H9 (cell line): ENCODE measurements around the gene AMN. TPM values are rescaled to one million over a fixed set of nuclear protein-coding genes. Genes with fewer than 3 reads are reported as not detected.

Experiments used
- DNase-seq: peaks from one replicate; pipeline ENCODE4 v3.0.0-alpha.2; 2017
- H2AFZ ChIP-seq: one replicate; pipeline ENCODE4 v1.6.1; 2013; ENCODE audit warnings: mild to moderate bottlenecking, low read length, control low read depth, moderate library complexity
- H2AK5ac ChIP-seq: 2 replicates; pipeline ENCODE4 v1.6.1; 2013; ENCODE audit warnings: low read length, control low read depth, mixed read lengths; ENCODE audit not compliant: insufficient read length
- H2BK120ac ChIP-seq: one replicate; pipeline ENCODE4 v1.6.1; 2013; ENCODE audit warnings: low read depth, mild to moderate bottlenecking, low read length, control low read depth, inconsistent platforms; ENCODE audit not compliant: poor library complexity, severe bottlenecking
- H2BK12ac ChIP-seq: 2 replicates; pipeline ENCODE4 v1.6.1; 2013; ENCODE audit warnings: low read length, control low read depth, mixed read lengths, low read depth; ENCODE audit not compliant: insufficient read length
- H2BK15ac ChIP-seq: 2 replicates; pipeline ENCODE4 v1.6.1; 2013; ENCODE audit warnings: low read depth, low read length, control low read depth
- H2BK20ac ChIP-seq: one replicate; pipeline ENCODE4 v1.6.1; 2013; ENCODE audit warnings: low read depth, mild to moderate bottlenecking, low read length, control low read depth, inconsistent platforms; ENCODE audit not compliant: poor library complexity, severe bottlenecking
- H2BK5ac ChIP-seq: 2 replicates; pipeline ENCODE4 v1.6.1; 2013; ENCODE audit warnings: low read length, control low read depth, mixed read lengths; ENCODE audit not compliant: insufficient read length
- H3K14ac ChIP-seq: 2 replicates; pipeline ENCODE4 v1.6.1; 2013; ENCODE audit warnings: low read length, control low read depth; ENCODE audit not compliant: insufficient read depth
- H3K18ac ChIP-seq: 2 replicates; pipeline ENCODE4 v1.6.1; 2013; ENCODE audit warnings: low read depth, mild to moderate bottlenecking, mixed read lengths, low read length, control low read depth; ENCODE audit not compliant: insufficient read length
- H3K23ac ChIP-seq: 2 replicates; pipeline ENCODE4 v1.6.1; 2013; ENCODE audit warnings: low read length, control low read depth, mixed read lengths, low read depth; ENCODE audit not compliant: insufficient read length
- H3K23me2 ChIP-seq: 2 replicates; pipeline ENCODE4 v1.6.1; 2013; ENCODE audit warnings: low read depth, mild to moderate bottlenecking, mixed read lengths, low read length, control low read depth; ENCODE audit not compliant: insufficient read length, poor library complexity, severe bottlenecking
- H3K27ac ChIP-seq: 2 replicates; pipeline ENCODE4 v1.5.1; 2013; ENCODE audit warnings: low read length, control low read depth, mixed read lengths, low read depth; ENCODE audit not compliant: insufficient read length
- H3K27me3 ChIP-seq: 2 replicates; pipeline ENCODE4 v1.6.1; 2013; ENCODE audit warnings: low read length, control low read depth, inconsistent platforms; ENCODE audit not compliant: insufficient read depth
- H3K4ac ChIP-seq: 2 replicates; pipeline ENCODE4 v1.6.1; 2013; ENCODE audit warnings: low read depth, mild to moderate bottlenecking, control low read depth, inconsistent platforms, low read length, moderate library complexity
- H3K4me1 ChIP-seq: 2 replicates; pipeline ENCODE4 v1.6.1; 2013; ENCODE audit warnings: low read length, control low read depth, inconsistent platforms; ENCODE audit not compliant: insufficient read depth
- H3K4me2 ChIP-seq: 2 replicates; pipeline ENCODE4 v1.6.1; 2013; ENCODE audit warnings: low read length, control low read depth, mixed read lengths; ENCODE audit not compliant: insufficient read length, insufficient read depth
- H3K56ac ChIP-seq: 2 replicates; pipeline ENCODE4 v1.6.1; 2013; ENCODE audit warnings: low read depth, mild to moderate bottlenecking, mixed read lengths, low read length, control low read depth; ENCODE audit not compliant: insufficient read length
- H3K79me1 ChIP-seq: 2 replicates; pipeline ENCODE4 v1.6.1; 2013; ENCODE audit warnings: low read depth, mild to moderate bottlenecking, moderate library complexity, low read length, control low read depth, inconsistent platforms; ENCODE audit not compliant: insufficient read depth, poor library complexity, severe bottlenecking
- H3K79me2 ChIP-seq: 2 replicates; pipeline ENCODE4 v1.6.1; 2013; ENCODE audit warnings: low read length, control low read depth, inconsistent platforms; ENCODE audit not compliant: insufficient read depth
- H3K9ac ChIP-seq: 2 replicates; pipeline ENCODE4 v1.6.1; 2013; ENCODE audit warnings: low read length, control low read depth, mixed read lengths; ENCODE audit not compliant: insufficient read length; ENCODE audit errors: extremely low read depth
- H3K9me3 ChIP-seq: one replicate; pipeline ENCODE4 v1.6.1; 2013; ENCODE audit warnings: low read depth, low read length, inconsistent platforms; ENCODE audit not compliant: control insufficient read depth
- H3T11ph ChIP-seq: one replicate; pipeline ENCODE4 v1.6.1; 2013; ENCODE audit warnings: mild to moderate bottlenecking, low read length, control low read depth, inconsistent platforms
- H4K20me1 ChIP-seq: one replicate; pipeline ENCODE4 v1.6.1; 2013; ENCODE audit not compliant: control insufficient read depth, insufficient read length, insufficient read depth
- H4K5ac ChIP-seq: 2 replicates; pipeline ENCODE4 v1.6.1; 2013; ENCODE audit warnings: low read depth, mild to moderate bottlenecking, mixed read lengths, low read length, control low read depth; ENCODE audit not compliant: insufficient read length
- H4K8ac ChIP-seq: replicated peaks from 2 replicates; pipeline ENCODE4 v1.6.1; 2013; ENCODE audit warnings: low read length, control low read depth, mixed read lengths, low read depth; ENCODE audit not compliant: insufficient read length
- H4K91ac ChIP-seq: 2 replicates; pipeline ENCODE4 v1.6.1; 2013; ENCODE audit warnings: low read depth, mild to moderate bottlenecking, moderate library complexity, mixed read lengths, low read length, control low read depth; ENCODE audit not compliant: insufficient read length
- H3K27ac Mint-ChIP-seq, 3 experiments: 2 replicates in 2 of 3; 3 replicates in 1 of 3; pipeline ENCODE4 v1.8.0; 2020 to 2021; ENCODE audit warnings: mixed read lengths in 3 of 3, mild to moderate bottlenecking in 1 of 3, moderate library complexity in 1 of 3
- H3K27me3 Mint-ChIP-seq: 2 replicates; pipeline ENCODE4 v1.8.0; 2021; ENCODE audit warnings: low read depth, mild to moderate bottlenecking, moderate library complexity, mixed read lengths
- H3K36me3 Mint-ChIP-seq, 3 experiments: 2 replicates in 2 of 3; 3 replicates in 1 of 3; pipeline ENCODE4 v1.8.0; 2020 to 2021; ENCODE audit warnings: low read depth in 3 of 3, mixed read lengths in 3 of 3; ENCODE audit not compliant: insufficient read depth in 1 of 3
- H3K4me1 Mint-ChIP-seq, 2 experiments: 2 replicates each; pipeline ENCODE4 v1.8.0; 2020; ENCODE audit warnings: mixed read lengths in 2 of 2
- H3K4me3 Mint-ChIP-seq, 2 experiments: 2 replicates in 1 of 2; 3 replicates in 1 of 2; pipeline ENCODE4 v1.8.0; 2020 to 2021; ENCODE audit warnings: mild to moderate bottlenecking in 2 of 2, mixed read lengths in 2 of 2, moderate library complexity in 1 of 2
- H3K9me3 Mint-ChIP-seq, 2 experiments: 2 replicates in 1 of 2; 3 replicates in 1 of 2; pipeline ENCODE4 v1.8.0; 2020; ENCODE audit warnings: mild to moderate bottlenecking in 2 of 2, mixed read lengths in 2 of 2, moderate library complexity in 1 of 2
- WGBS: extraction: QIAGEN DNeasy Blood & Tissue Kit; methylation state at CpG from one replicate; pipeline ENCODE4 v1.1.7; 2013; ENCODE audit warnings: missing lambda C conversion rate, low lambda C conversion rate, mixed read lengths; ENCODE audit not compliant: insufficient read length; ENCODE audit errors: extremely low coverage; 5-methylcytosine and 5-hydroxymethylcytosine counted together
- total RNA-seq: library from RNA; stranded (reverse); gene quantifications from 2 replicates; pipeline ENCODE4 v1.2.1, GENCODE V29; 2021
- TF ChIP-seq, protein P1 (sequence below): fragments of 200-600 bp; sonication (generic); conservative IDR thresholded peaks from 3 replicates; pipeline ENCODE4 v1.8.0; 2021; ENCODE audit warnings: antibody characterized with exemption, mild to moderate bottlenecking

Gene AMN
- total RNA-seq, 1 experiment from 2014 or later, result 1.9 TPM

DNA sequence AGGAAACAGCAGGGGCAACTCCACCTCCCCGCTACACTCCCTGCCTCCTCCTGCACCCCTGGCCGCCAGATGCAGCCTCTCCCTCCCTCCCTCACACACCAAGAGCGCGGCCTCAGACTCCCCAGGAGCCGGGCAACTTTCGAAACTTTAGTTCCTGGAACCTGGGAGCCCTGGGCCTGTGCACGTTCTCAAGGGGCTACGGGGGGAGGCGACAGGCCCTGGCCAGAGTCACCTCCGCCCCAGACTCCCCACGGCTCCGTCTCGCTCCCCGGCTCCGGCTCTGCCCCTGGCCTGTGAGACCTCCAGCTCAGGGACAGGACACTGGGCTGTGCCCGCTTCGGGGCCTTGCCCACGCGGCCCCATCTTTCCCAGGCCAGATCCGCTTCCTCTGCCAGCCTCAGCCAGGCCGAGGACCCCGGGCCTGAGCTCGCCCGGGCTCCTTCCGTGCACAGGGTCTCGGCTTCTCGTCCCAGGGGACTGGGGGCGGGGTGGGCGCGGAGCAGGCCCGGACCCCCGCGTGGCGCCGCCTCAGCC lies 5.5 kb downstream of the AMN start:
- Mint-ChIP-seq H3K36me3 (peaks cover 0 to 7% (median 0%) of the 10 kb centered on the region in 3 experiments; a peak in 2 of 7 replicates), H3K9me3 (no peaks in the 10 kb centered on the region; a peak in 1 of 5 replicates), H3K4me1 (peaks cover 15 to 19% of the 10 kb centered on the region in 2 experiments), H3K27ac (no peak overlapping the region), H3K4me3 (peak overlapping the region; percentile 68 to 87), H3K27me3 (peaks cover 51% of the 10 kb centered on the region)
- H4K91ac ChIP-seq, result no peak overlapping the region
- H3K4me2 ChIP-seq, result peak overlapping the region; percentile 60
- no peak overlapping the region for H3K4ac ChIP-seq
- H3K27me3 ChIP-seq, result peaks cover 29% of the 10 kb centered on the region
- H2BK20ac ChIP-seq, result no peak overlapping the region
- H4K5ac ChIP-seq, result no peak overlapping the region
- no peak overlapping the region for H2BK120ac ChIP-seq
- DNase-seq, result peak; percentile 59
- TF ChIP-seq, protein P1, sequence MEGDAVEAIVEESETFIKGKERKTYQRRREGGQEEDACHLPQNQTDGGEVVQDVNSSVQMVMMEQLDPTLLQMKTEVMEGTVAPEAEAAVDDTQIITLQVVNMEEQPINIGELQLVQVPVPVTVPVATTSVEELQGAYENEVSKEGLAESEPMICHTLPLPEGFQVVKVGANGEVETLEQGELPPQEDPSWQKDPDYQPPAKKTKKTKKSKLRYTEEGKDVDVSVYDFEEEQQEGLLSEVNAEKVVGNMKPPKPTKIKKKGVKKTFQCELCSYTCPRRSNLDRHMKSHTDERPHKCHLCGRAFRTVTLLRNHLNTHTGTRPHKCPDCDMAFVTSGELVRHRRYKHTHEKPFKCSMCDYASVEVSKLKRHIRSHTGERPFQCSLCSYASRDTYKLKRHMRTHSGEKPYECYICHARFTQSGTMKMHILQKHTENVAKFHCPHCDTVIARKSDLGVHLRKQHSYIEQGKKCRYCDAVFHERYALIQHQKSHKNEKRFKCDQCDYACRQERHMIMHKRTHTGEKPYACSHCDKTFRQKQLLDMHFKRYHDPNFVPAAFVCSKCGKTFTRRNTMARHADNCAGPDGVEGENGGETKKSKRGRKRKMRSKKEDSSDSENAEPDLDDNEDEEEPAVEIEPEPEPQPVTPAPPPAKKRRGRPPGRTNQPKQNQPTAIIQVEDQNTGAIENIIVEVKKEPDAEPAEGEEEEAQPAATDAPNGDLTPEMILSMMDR, result no peak
- no peak overlapping the region for H3K27ac ChIP-seq
- H3K79me1 ChIP-seq, result no peaks in the 10 kb centered on the region
- no peaks in the 10 kb centered on the region for H3K4me1 ChIP-seq
- no peak overlapping the region for H2BK12ac ChIP-seq
- H3T11ph ChIP-seq, result no peak overlapping the region
- H3K23me2 ChIP-seq, result peaks cover 25% of the 10 kb centered on the region
- no peaks in the 10 kb centered on the region for H3K9me3 ChIP-seq
- no peak overlapping the region for H2AK5ac ChIP-seq
- H4K8ac ChIP-seq, result no peak overlapping the region
- no peaks in the 10 kb centered on the region for H3K79me2 ChIP-seq
- no peaks in the 10 kb centered on the region for H4K20me1 ChIP-seq
- no peak overlapping the region for H2AFZ ChIP-seq
- no peak overlapping the region for H2BK15ac ChIP-seq
- no CpG with 5 or more reads among the region's 35 CpGs for WGBS
- H3K56ac ChIP-seq, result no peak overlapping the region
- H3K14ac ChIP-seq, result peak overlapping the region; percentile 33; the same call in 1 of the 2 replicates
- no peak overlapping the region for H3K9ac ChIP-seq
- no peak overlapping the region for H3K18ac ChIP-seq
- H2BK5ac ChIP-seq, result no peak overlapping the region
- H3K23ac ChIP-seq, result no peak overlapping the region
